Measurements from ENCODE around the gene MROH7.

GRCh38 chr1:54643736-54644135 lies 2.1 kb downstream of the MROH7 start:
- TF ChIP-seq POLR2AphosphoS5 (IDR thresholded peaks at IDR 0.05; ENCODE audit: low read depth, low read length) (no peak), TAF1 (IDR thresholded peaks at IDR 0.05; ENCODE audit: borderline replicate concordance, insufficient read depth, low read length) (no peak), REST (IDR thresholded peaks at IDR 0.05; ENCODE audit: insufficient read depth in 1 of 2, low read depth in 2 of 2, low read length in 2 of 2) (no peak)

All from PFSK-1 (cell line).